ENCODE results near the gene FPGS.

DNA sequence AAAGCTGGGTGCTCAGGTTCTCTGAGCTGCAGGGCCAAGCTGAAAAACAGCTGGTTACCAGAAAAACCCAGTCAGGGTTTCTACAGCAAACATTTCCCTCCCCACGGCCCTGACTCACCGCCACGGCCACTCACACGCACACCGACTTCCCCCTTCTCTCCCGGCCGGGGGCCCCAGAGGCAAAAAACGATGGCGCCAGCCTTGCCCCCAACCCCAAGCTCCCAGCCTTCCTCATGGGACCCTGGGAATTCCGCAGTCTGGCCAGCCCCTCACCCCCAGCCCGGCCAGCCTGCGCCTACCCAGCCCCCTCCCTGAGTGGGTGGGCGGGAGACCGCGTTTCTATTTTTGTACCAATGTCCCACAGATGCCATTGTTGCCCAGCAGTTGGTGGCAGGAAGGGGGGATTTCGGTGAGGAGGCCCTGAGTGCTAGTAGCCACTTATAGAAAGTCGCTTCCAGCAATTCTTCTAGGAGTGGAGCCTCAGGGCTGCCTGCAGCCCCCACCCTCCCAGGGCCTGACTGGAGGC lies 33.4 kb downstream of the FPGS start:
- TF ChIP-seq, protein P1, sequence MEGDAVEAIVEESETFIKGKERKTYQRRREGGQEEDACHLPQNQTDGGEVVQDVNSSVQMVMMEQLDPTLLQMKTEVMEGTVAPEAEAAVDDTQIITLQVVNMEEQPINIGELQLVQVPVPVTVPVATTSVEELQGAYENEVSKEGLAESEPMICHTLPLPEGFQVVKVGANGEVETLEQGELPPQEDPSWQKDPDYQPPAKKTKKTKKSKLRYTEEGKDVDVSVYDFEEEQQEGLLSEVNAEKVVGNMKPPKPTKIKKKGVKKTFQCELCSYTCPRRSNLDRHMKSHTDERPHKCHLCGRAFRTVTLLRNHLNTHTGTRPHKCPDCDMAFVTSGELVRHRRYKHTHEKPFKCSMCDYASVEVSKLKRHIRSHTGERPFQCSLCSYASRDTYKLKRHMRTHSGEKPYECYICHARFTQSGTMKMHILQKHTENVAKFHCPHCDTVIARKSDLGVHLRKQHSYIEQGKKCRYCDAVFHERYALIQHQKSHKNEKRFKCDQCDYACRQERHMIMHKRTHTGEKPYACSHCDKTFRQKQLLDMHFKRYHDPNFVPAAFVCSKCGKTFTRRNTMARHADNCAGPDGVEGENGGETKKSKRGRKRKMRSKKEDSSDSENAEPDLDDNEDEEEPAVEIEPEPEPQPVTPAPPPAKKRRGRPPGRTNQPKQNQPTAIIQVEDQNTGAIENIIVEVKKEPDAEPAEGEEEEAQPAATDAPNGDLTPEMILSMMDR (IDR thresholded peaks at IDR 0.05; ENCODE audit: low read depth, low read length, poor library complexity, severe bottlenecking), result no peak
- TF ChIP-seq EZH2phosphoT487 (IDR thresholded peaks at IDR 0.05; ENCODE audit: borderline replicate concordance, low read length), result no peak

Measured in DOHH2 (cell line).